Measurements from ENCODE around the gene DNM3.
"Not testable (repeated sequence)": the region's sequence is repeated elsewhere in the genome, so short reads cannot be mapped to it uniquely, and the experiment has no call there.

DNM3 gene

DNA sequence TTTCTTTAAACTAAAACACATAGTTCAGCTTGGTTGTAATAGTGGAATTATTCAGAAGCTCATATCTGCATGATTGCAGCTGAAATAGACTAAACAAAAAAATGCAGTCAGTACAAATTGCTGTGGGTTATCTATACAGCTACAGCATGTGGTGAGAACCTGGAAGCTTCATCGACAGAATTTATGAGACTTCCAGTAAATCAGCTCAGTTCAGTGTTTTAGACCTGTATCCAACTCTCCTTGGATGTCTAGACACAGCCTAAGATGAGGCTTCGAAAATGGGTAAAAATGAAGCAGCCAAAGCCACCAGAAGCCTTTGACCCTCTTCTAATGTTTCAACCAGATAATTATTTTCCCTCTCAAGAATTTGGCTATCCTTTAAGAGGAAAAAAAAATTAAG, 452.1 kb downstream of the DNM3 start:
- DNase-seq = no peak

DNA sequence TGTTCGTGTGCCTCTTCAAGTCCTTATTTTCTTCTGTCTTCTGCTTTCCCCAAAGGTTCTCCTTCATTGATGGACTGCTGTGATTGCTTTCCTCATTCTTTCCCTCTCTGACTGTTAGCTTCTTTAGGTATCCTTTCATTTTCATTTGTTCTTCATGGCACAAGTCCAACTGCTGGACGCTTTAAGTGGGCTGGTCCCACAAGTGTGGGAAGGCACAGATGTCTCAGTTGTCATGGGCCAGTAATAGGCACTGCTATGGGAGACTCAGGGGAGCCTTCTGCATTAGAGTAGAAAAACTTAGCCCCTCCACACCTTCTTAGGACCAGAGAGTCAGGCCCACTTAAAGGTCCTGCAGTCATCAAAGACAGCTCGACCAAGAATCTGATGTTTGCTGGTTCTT, 456.8 kb downstream of the DNM3 start:
- DNase-seq = no peak

DNA sequence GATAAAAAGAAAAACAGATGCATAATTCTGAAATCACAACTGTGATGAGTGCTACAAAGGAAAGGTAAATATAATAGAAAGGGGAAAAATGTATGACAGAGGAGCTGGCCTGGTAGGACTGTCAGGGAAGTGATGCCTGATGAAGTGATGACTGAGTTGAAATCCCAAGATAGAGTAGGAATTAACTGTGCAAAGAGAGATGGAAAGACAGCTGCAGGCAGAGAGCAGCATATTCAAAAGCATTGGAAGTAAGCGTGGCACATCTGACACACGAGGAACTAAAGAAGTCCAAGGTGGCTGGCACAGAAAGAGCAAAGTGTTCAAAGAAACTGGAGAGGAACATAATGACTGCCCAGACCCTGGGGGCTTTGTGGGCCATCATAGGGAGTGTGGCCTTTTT, 457.6 kb downstream of the DNM3 start:
- DNase-seq = no peak

DNA sequence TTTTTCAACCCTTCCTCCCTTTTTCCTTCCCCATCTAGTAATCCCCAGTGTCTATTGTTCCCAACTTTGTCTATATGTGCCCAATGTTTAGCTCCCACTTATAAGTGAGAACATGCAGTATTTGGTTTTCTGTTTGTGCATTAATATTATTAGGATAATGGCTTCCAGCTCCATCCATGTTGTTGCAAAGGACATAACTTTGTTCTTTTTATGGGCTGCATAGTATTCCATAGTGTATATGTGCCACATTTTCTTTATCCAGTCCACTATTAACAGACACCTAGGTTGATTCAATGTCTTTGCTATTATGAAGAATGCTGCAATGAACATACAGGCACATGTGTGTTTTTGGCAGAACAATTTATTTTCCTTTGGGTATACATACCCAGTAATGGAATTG, 458.2 kb downstream of the DNM3 start:
- DNase-seq = no peak

DNA sequence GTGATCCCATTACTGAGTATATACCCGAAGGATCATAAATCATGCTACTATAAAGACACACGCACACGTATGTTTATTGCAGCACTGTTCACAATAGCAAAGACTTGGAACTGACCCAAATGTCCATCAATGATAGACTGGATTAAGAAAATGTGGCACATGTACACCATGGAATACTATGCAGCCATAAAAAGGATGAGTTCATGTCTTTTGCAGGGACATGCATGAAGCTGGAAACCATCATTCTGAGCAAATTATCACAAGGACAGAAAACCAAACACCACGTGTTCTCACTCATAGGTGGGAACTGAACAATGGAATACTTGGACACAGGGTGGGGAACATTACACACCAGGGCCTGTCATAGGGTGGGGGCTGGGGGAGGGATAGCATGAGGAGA, 466.2 kb downstream of the DNM3 start:
- DNase-seq = not testable (repeated sequence)

DNA sequence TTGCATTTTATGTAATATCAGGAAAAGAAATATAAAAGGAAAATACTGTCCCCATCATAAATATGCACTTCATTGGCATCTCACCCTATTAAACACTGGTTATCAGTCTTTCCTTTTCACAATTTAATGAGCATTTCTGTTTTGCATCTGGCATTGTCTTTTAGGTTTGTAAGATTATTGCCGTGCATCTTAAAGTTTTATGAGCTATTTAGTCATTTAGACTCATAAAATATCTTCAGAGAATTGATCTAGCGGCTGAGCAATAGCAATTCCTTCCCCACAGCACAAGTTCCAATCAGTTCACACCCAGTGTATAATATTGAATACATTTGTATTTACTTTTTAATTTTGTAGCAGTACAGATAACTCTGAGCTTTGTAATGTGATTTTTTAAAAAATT, 466.8 kb downstream of the DNM3 start:
- no peak for DNase-seq

DNA sequence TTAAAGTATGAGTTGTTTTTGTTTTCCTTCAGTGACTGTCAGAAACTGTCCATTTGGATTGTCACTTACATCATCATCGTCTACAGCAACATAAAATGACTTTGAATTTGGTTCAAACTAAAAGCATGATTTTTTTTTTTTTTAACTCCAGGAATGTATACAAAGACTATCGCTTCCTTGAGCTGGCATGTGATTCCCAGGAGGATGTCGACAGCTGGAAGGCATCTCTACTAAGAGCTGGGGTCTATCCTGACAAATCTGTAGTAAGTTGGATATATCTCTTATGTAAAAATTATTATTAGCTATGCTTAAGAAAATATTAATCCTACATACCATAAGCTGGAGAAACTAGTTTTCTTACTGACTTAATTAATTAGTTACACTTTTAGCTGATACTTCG, 467.3 kb downstream of the DNM3 start:
- no peak for DNase-seq

DNA sequence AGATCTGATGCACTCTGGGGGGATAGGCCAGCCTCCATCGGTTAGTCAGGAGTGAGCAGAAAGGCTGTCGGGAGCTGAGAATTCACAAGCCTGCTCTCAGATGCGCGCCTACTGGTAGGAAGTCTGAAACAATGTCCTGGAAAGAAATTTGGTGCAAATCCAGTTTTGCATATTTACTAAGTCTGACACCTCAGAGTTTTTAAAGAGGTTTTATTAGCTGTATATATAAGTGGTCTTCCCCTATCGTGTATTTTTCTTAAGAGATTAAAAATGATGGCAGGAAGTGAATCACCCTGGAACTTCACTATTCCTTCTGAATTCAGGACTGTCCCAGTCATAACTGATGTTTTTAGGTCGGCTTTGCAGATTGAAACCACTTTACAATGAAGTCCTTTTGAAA, 479.4 kb downstream of the DNM3 start:
- DNase-seq = no peak

DNA sequence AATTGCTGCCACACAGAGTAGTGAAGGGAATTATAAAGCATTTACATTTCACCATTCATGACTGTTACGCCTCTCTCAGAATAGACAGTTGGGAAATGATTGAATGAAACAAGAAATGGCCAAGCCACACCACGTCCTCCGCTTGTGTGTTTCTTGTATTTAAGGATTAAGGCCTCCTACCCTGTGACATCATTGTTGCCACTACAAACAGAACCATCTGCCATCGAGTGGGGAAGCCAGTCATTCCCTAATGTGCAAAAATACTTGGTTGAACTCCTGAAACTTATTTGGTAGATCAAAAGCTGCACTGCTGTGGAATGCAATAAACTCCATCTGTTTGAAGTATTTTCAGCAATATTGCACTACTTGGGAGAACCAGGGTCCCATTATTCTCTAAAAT, 480.2 kb downstream of the DNM3 start:
- DNase-seq = no peak

DNA sequence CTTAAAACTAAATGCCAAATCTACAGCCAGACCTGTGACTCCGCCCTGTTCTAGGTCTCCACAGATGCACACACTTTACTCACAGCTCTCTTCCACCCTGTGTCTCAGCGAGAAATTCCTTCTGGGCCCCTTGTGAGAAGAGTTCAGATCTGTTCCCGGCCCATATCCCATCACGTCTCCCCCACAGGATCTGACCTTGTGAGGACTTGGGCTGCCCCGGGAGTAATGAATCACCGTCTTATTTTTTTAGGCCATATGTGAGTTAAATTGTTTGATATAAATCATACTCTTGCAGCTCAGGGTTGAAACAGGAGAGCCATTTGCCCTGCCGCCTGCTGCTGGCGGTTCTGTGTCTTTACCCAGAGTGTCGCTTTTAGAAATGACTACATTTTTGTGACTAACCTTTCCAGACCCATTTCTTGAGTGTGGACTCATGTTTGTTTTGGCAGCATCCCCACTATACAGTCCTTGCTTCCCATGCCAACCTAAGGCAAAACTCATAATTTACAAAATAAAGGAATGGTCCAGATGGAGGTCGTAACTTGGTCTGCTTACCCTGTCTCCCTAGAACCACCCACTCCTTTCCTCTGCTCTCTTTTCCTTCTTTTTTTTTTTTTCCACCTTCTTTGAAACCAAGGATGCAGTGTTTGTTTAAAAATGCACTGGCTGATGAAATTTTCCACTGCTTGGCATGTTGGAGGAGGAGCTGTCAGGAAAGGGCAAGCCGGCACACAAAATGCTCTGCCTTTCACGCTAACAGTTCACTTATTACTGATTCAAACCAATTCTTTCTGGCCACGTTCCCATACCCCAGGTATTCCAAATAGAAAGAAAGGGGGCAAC, 481.1 kb downstream of the DNM3 start:
- no peak for DNase-seq

DNA sequence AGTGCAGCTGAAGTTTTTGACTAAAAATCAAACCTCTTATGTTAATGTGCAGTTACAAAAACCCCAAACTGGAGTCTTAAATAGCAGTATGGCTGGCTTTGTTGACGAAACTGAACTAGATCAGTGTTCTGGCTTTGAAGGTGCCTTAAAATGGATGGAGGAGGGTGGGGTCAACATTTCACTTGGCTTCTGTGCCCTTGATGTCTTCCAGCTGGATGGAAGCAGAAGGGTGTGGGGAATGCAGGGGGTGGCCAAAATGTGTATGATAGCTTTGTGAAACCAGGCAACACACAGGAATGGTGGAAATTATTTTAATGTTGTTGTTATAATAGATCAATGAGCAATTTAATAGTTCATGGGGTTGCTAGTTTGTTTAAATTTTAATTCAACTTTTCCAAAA, 482.4 kb downstream of the DNM3 start:
- no peak for DNase-seq

DNA sequence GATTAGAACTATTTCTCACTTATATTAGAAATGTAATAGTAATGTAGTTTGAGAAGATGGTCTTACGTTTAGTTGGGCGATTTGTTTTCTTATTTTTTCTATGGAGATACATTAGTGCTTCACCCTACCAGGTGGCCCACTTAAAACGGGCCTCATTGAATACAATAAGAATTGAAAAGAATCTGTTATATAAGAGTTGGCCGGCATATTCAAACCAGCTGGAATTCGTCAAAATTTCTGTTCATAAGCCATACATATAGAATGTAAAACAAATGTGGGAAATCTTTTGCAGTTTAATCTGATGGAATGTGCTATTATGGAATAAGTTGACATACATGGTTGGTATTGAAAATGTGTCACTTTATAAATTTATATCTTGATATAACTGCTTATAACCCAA, 482.8 kb downstream of the DNM3 start:
- DNase-seq = no peak

DNA sequence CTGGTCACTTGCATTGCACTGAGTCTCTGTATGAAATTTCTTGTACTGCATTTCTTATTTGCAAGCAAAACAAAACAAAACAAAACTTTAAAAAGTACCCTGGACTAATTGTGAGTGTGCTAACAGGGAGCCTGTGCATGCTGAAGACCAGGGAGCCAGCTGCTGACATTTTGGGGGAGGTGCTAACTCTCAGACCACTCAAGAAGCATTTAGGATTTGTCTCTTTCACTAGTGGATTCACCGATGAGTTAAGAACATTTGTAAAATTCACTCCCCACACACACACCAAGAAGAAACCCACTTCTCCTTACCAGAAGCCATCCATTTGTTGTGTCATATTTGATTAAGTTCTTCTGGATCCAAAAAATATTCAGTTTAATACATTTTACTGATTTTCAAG, 483.5 kb downstream of the DNM3 start:
- DNase-seq = no peak

DNA sequence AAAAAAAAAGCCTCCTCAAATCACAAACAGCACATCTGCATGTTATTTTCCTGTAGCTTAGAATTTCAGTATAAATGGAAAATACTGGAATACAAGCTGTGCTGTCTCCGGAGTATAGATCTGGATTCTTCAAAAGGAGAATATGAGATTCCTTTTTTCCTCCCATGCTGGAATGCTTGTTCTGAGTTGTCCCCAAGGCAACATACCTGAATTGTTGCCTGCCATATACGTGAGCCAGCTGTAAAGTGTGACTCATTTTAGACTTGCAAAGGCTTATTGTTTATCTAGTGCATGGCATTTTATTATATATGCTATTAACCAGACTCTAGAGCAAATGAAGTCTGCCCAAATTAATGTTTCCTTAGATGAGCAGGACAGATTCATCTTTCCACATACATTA, 484.2 kb downstream of the DNM3 start:
- no peak for DNase-seq

DNA sequence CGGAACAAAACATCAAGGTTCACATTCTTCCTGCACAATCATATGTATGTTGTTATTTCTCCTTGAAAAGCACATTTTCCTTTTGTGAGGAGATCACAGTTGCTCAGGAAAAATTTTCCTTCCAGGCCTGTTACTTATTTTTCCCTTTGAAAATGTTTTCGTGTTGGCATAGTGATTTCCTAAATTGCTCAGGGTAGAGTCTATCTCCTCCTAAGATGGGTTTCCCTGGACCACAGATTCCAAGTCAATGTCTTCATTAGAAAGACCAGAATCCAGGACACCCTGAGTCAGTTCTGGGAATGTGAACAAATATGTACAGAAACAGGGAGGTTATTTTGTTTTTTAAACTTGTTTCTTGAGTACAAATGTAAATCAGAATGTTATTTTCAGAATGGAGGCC, 484.8 kb downstream of the DNM3 start:
- DNase-seq = no peak

DNA sequence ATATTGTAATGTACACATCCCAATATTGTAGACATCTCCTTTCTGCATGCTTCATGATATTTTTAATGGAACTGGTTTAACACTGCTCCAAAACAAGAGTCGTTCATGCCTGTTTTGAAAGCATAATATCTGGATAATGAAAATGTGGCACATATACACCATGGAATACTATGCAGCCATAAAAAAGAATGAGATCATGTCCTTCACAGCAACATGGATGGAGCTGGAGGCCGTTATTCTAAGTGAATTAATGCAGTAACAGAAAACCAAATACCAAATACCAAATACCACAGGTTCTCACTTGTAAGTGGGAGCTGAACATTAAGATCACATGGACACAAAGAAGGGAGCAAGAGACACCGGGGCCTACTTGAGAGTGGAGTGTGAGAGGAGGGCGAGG, 487.0 kb downstream of the DNM3 start:
- DNase-seq = no peak

DNA sequence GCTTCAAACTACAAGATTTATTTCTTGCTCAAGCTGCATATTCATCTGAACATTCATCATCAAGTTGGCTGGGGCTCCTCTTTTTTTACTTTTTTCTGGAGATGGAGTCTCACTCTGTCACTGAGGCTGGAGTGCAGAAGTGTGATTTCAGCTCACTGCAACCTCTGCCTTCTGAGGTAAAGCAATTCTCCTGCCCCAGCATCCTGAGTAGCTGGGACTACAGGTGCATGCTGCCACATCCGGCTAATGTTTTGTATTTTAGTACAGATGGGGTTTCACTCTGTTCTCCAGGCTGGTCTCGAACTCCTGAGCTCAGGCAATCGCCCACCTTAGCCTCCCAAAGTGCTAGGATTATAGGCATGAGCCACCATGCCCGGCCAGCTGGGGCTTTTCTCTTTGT, 490.9 kb downstream of the DNM3 start:
- DNase-seq = no peak

DNA sequence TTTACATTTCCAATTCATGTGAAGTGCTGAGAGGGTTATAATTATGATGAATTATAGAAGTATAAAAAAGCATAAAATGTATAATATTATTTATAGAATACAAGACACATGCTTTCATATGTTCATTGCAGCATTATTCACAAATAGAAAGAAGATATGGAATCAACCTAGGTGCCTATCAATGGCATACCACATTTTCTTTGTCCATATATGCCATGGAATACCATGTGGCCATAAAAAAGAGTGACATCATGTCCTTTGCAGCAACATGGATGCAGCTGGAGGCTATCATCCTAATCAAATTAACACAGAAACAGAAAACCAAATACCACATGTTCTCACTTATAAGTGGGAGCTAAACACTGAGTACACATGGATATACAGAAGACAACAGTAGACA, 494.1 kb downstream of the DNM3 start:
- no peak for DNase-seq

DNA sequence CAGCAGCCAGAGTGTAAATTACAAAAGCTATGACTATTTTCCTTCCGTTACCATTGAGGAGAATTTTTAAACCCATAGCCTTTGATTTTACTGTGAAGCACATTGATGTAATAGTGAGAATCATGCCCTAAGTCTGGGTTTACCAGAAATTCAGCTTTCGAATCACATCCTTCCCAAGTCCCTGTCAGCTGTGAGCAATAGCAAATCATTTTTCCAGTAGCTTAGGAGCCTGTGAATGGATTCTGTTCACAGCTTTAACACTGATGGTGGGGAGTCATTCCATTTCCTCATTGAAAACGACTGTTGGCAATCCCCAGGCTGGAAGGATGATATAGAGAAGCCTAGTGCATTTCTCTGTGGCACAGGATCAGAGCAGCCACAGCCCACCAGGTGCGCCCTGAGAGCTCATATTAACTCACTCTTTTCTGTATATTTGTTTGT, 497.0 kb downstream of the DNM3 start:
- no peak for DNase-seq

DNA sequence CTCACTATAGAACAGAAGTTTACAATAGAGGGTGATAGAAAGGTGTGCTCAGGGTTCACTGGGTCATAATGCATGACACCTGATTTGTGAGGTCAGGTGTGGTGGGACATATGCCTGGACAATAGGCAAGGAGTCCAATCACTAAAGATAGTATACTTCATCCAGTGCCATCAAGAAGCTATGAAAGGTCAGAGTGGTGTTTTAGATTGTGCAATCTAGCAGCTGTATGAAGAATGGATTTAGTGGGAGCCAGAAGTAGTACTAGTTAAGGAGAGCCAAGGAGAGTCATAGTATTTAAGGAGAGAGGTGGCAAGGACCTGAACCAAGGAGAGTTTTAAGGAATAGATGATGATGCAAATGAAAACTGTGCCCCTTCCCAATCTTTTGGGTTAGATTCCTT, 498.5 kb downstream of the DNM3 start:
- DNase-seq = no peak

DNA sequence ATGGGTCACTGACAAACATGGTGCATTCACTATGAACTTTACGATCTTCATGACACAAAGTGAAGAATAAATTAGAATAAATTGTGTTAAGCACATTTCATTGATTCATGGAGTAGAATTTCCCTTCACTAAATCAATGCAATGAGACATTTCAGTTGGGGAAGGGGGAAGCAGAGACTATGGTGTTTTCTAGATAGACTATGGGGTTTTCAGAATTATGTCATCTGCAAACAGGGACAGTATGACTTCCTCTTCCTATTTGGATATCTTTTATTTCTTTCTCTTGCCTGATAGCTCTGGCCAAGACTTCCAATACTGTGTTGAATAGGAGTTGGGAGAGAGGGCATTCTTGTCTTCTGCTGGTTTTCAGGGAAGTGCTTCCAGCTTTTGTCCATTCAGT, 499.2 kb downstream of the DNM3 start:
- DNase-seq = no peak

DNA sequence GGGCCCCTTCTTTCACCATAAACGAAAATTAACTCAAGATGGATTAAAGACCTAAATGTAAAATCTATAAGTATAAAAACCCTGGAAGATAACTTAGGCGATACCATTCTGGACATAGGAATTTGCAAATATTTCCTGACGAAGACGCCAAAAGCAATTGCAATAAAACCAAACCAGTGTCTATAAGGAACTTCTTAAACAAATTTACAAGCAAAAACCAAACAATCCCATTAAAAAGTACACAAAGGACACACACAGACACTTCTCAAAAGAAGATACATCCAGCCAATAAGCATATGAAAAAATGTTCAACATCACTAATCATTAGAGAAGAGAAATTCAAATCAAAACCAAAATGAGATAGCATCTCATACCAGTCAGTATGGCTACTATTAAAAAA, 500.4 kb downstream of the DNM3 start:
- DNase-seq = no peak

DNA sequence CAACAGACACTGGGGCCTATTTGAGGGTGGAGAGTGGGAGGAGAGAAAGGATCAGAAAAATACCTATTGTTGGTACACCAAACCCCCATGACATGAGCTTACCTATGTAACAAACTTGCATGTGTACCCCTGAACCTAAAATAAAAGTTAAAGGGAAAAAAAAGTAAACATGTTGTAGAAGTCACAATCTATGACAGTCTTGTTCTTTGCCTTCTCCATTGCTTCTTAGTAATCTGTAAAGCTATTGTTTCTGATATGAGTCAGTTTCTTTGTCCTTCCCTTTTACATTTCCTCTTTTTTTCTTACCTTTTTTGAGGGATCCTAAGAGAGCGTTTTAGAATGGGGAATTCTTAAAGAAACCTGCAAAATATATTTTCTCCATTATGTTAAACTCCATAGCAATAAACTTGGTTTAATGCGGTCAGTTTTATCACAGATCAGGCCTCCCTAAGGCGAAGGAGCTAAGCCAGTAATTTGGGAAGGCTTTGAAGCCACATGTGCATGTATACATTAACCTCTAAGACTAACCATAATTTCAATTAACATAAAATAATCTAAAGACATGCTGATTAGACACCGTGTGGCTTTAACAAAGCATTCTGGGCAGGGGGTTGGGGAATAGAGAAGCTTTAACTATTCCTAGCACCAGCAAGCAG, 501.4 kb downstream of the DNM3 start:
- DNase-seq = no peak

DNA sequence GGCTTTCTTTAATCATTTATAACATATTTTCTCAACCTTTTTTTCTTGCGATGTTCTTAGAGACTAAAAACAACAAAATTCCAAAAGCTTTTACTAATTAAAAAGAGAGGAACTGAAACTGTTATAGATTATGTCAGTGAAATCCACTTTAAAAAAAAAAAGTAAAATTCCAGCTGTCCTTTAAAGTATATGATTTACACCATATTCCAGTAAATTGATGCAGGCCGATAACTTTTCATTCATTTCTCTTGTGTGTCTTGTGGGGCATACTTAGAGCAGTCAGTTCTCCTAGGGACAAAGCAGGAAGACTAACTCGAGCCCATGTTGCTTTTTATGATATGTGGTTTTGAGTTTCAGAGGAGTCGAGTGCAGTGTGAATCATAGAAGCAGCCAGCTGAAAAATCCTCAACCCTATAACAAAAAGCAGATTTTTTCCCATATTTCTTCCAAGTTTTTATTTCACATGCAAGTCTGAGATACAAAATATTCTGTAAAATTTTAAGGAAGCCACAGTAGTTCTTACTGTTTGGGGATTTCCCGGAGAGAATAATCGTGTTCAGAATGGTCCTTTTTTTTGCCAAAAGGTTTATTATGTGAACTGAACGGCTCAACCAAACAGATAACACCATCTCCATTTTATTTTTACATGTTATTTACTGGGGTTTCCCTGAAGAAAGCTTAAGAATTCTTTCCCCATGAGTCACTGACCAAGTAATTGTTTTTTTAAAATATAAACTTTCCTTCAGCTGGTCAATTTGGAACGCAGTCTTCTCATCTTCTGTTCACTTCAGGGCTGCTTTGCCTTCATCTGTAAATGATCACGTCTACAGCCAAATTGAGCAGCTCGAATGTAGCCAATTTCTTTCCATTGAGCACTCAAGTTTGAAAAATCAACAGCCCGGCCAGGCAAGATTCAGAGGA, 502.2 kb downstream of the DNM3 start:
- DNase-seq = no peak
